ENCODE measurements around the gene ADGRA3.

GRCh38 chr4:22372986-22373385 is 142.9 kb downstream of the ADGRA3 start:
- TF ChIP-seq CTCF (IDR thresholded peaks at IDR 0.05) (no peak), POLR2AphosphoS5 (IDR thresholded peaks at IDR 0.05) (no peak), POLR2A (IDR thresholded peaks at IDR 0.05) (no peak)

Measured in stomach (tissue), 4 donors.